Fibroblast of lung (primary cell): Measurements from ENCODE around the gene PLEKHM2.

Experiments used
- CTCF ChIP-seq, 2 donors: IDR thresholded peaks in 1 of 2; conservative IDR thresholded peaks in 1 of 2; 1 replicate in 1 of 2; 2 replicates in 1 of 2; pipeline ENCODE4 v1.5.1; 2011 to 2012; ENCODE audit warnings: low read length in 2 of 2, control low read depth in 1 of 2, inconsistent platforms in 1 of 2, low read depth in 1 of 2, mild to moderate bottlenecking in 1 of 2
- EZH2 ChIP-seq: IDR thresholded peaks from 2 replicates; pipeline ENCODE4 v1.5.1; 2012; ENCODE audit warnings: low read length, control low read depth, mild to moderate bottlenecking; ENCODE audit errors: missing control alignments

GRCh38 chr1:15738416-15739113 lies 54.4 kb downstream of the PLEKHM2 start:
- TF ChIP-seq CTCF (conservative IDR thresholded peaks at IDR 0.05 in 1 of 2, IDR thresholded peaks at IDR 0.05 in 1 of 2; ENCODE audit: low read depth in 1 of 2, low read length in 2 of 2) (no peak), EZH2 (no peak)
